Astrocyte (in vitro differentiated cells and primary cell): ENCODE measurements around the gene RPLP1. TPM values are rescaled to one million over a fixed set of nuclear protein-coding genes. Genes with fewer than 3 reads are reported as not detected.
"Not testable (repeated sequence)": the region's sequence is repeated elsewhere in the genome, so short reads cannot be mapped to it uniquely, and the experiment has no call there.

Source experiments
- DNase-seq: peaks from one replicate; pipeline ENCODE4 v3.0.0-alpha.2; 2010; ENCODE audit warnings: low read depth
- FAIRE-seq: peaks from 2 replicates; lab custom pipeline; 2011; peaks lifted over from hg19 to GRCh38; lab: Jason Lieb, UNC
- H2AFZ ChIP-seq: 2 replicates; pipeline ENCODE4 v1.6.0; 2012; ENCODE audit warnings: low read depth, low read length, inconsistent platforms
- H3K27ac ChIP-seq: 2 replicates; pipeline ENCODE4 v1.5.1; 2011; ENCODE audit warnings: low read depth, low read length, inconsistent platforms
- H3K27me3 ChIP-seq: 2 replicates; pipeline ENCODE4 v1.6.0; 2011; ENCODE audit warnings: low read length, inconsistent platforms; ENCODE audit not compliant: insufficient read depth
- H3K36me3 ChIP-seq: 2 replicates; pipeline ENCODE4 v1.5.1; 2011; ENCODE audit warnings: low read length, inconsistent platforms; ENCODE audit not compliant: insufficient read depth
- H3K4me1 ChIP-seq: 2 replicates; pipeline ENCODE4 v1.5.1; 2011; ENCODE audit warnings: low read length, inconsistent platforms; ENCODE audit not compliant: insufficient read depth
- H3K4me2 ChIP-seq: 2 replicates; pipeline ENCODE4 v1.6.0; 2012; ENCODE audit warnings: low read length, inconsistent platforms
- H3K4me3 ChIP-seq: 2 replicates; pipeline ENCODE4 v1.5.1; 2011; ENCODE audit warnings: low read depth, mild to moderate bottlenecking, low read length, inconsistent platforms; ENCODE audit not compliant: insufficient read depth
- H3K79me2 ChIP-seq: 2 replicates; pipeline ENCODE4 v1.6.0; 2012; ENCODE audit warnings: mild to moderate bottlenecking, low read length, inconsistent platforms; ENCODE audit not compliant: insufficient read depth
- H3K9ac ChIP-seq: 2 replicates; pipeline ENCODE4 v1.6.0; 2012; ENCODE audit warnings: mild to moderate bottlenecking, low read length, inconsistent platforms
- H3K9me3 ChIP-seq: 2 replicates; pipeline ENCODE4 v1.5.1; 2012; ENCODE audit warnings: low read depth, mild to moderate bottlenecking, low read length, inconsistent platforms; ENCODE audit not compliant: insufficient read depth
- H4K20me1 ChIP-seq: 2 replicates; pipeline ENCODE4 v1.6.0; 2012; ENCODE audit warnings: low read length, inconsistent platforms; ENCODE audit not compliant: insufficient read depth
- H3K27ac Mint-ChIP-seq: one replicate; pipeline ENCODE4 v1.8.0; 2021; ENCODE audit warnings: mild to moderate bottlenecking, mixed read lengths; ENCODE audit not compliant: unreplicated experiment
- H3K27me3 Mint-ChIP-seq: one replicate; pipeline ENCODE4 v1.8.0; 2021; ENCODE audit warnings: low read depth, mixed read lengths; ENCODE audit not compliant: unreplicated experiment
- H3K36me3 Mint-ChIP-seq: one replicate; pipeline ENCODE4 v1.8.0; 2021; ENCODE audit warnings: low read depth, mixed read lengths; ENCODE audit not compliant: unreplicated experiment
- H3K4me1 Mint-ChIP-seq: one replicate; pipeline ENCODE4 v1.8.0; 2021; ENCODE audit warnings: low read depth, mixed read lengths; ENCODE audit not compliant: unreplicated experiment
- H3K4me3 Mint-ChIP-seq: one replicate; pipeline ENCODE4 v1.8.0; 2021; ENCODE audit warnings: mild to moderate bottlenecking, moderate library complexity, mixed read lengths; ENCODE audit not compliant: unreplicated experiment
- H3K9me3 Mint-ChIP-seq: one replicate; pipeline ENCODE4 v1.8.0; 2021; ENCODE audit warnings: mild to moderate bottlenecking, mixed read lengths; ENCODE audit not compliant: unreplicated experiment
- CTCF ChIP-seq: IDR thresholded peaks from 2 replicates; pipeline ENCODE4 v1.5.1; 2011; ENCODE audit warnings: low read depth, mild to moderate bottlenecking, inconsistent platforms, low read length, moderate library complexity; ENCODE audit not compliant: insufficient read depth
- EZH2 ChIP-seq: IDR thresholded peaks from 2 replicates; pipeline ENCODE4 v1.6.1; 2012; ENCODE audit warnings: mild to moderate bottlenecking, low read length, inconsistent platforms; ENCODE audit not compliant: insufficient read depth
- total RNA-seq: library from RNA; stranded (reverse); gene quantifications from 2 replicates; pipeline ENCODE4 v1.2.1, GENCODE V29; 2021

Gene RPLP1
- total RNA-seq, 1 donor from 2014 or later = 1,465 TPM

- no peak overlapping the region for H2AFZ ChIP-seq
- Mint-ChIP-seq H3K36me3 (peaks cover 2% of the 10 kb centered on the region), H3K4me1 (no peaks in the 10 kb centered on the region), H3K9me3 (no peaks in the 10 kb centered on the region), H3K27ac (no peak overlapping the region), H3K27me3 (no peaks in the 10 kb centered on the region), H3K4me3 (no peak overlapping the region)
- no peaks in the 10 kb centered on the region for H3K4me1 ChIP-seq
- H3K27me3 ChIP-seq = no peaks in the 10 kb centered on the region
- TF ChIP-seq CTCF (no peak), EZH2 (no peak)
- no peaks in the 10 kb centered on the region for H3K9me3 ChIP-seq
- DNase-seq (no peak), FAIRE-seq (no peak)
- no peak overlapping the region for H3K9ac ChIP-seq
- no peak overlapping the region for H3K4me3 ChIP-seq
- H3K27ac ChIP-seq = no peak overlapping the region
- no peak overlapping the region for H3K4me2 ChIP-seq
- peaks cover 3% of the 10 kb centered on the region for H3K79me2 ChIP-seq
- H3K36me3 ChIP-seq = peaks cover 40% of the 10 kb centered on the region
- H4K20me1 ChIP-seq = no peaks in the 10 kb centered on the region
Measured at GRCh38 chr15:69444686-69445085, 7.9 kb upstream of the RPLP1 start.

- Mint-ChIP-seq H3K36me3 (peaks cover 2% of the 10 kb centered on the region), H3K4me1 (peaks cover 2% of the 10 kb centered on the region), H3K4me3 (no peak overlapping the region), H3K9me3 (no peaks in the 10 kb centered on the region), H3K27me3 (no peaks in the 10 kb centered on the region), H3K27ac (no peak overlapping the region)
- H3K4me1 ChIP-seq = peaks cover 5% of the 10 kb centered on the region
- no peak overlapping the region for H3K4me2 ChIP-seq
- TF ChIP-seq CTCF = no peak
- TF ChIP-seq EZH2 = no peak
- H3K27ac ChIP-seq = no peak overlapping the region
- no peak overlapping the region for H3K9ac ChIP-seq
- DNase-seq (no peak), FAIRE-seq (no peak)
- no peaks in the 10 kb centered on the region for H3K9me3 ChIP-seq
- no peak overlapping the region for H2AFZ ChIP-seq
- no peaks in the 10 kb centered on the region for H4K20me1 ChIP-seq
- no peaks in the 10 kb centered on the region for H3K27me3 ChIP-seq
- peaks cover 29% of the 10 kb centered on the region for H3K36me3 ChIP-seq
- no peaks in the 10 kb centered on the region for H3K79me2 ChIP-seq
- H3K4me3 ChIP-seq = no peak overlapping the region
Measured at GRCh38 chr15:69446953-69447352, 5.7 kb upstream of the RPLP1 start.

GRCh38 chr15:69450221-69450620, 2.4 kb upstream of the RPLP1 start:
- peaks cover 26% of the 10 kb centered on the region for H3K79me2 ChIP-seq
- DNase-seq, H3K9ac ChIP-seq, H3K27me3 Mint-ChIP-seq, H2AFZ ChIP-seq, FAIRE-seq, H3K4me2 ChIP-seq, H3K27me3 ChIP-seq, H3K27ac ChIP-seq, H3K9me3 ChIP-seq, H3K4me3 Mint-ChIP-seq, H3K4me3 ChIP-seq, H3K27ac Mint-ChIP-seq, H3K9me3 Mint-ChIP-seq: not testable (repeated sequence)
- peaks cover 13% of the 10 kb centered on the region for H3K36me3 Mint-ChIP-seq
- peaks cover 25% of the 10 kb centered on the region for H4K20me1 ChIP-seq
- H3K36me3 ChIP-seq = peaks cover 35% of the 10 kb centered on the region
- peaks cover 16% of the 10 kb centered on the region for H3K4me1 ChIP-seq
- H3K4me1 Mint-ChIP-seq = peaks cover 10% of the 10 kb centered on the region
